ENCODE measurements around the gene IL13RA1. TPM values are rescaled to one million over a fixed set of nuclear protein-coding genes. Genes with fewer than 3 reads are reported as not detected.

The IL13RA1 gene
- total RNA-seq, 1 experiment from 2014 or later = 7.2 TPM

GRCh38 chrX:118823263-118824172, 96.1 kb downstream of the IL13RA1 start, which contains the start of gene ZCCHC12:
ZCCHC12 (plus strand) TSS chrX:118823824; CDS start chrX:118825245, 1,421 bp downstream.
- H3K27ac ChIP-seq (ENCODE audit: low read depth, low read length, poor library complexity, severe bottlenecking) = no peak within 1 kb of the TSS
- ChIA-PET CTCF (interaction anchor here (0.8 kb wide), 1 partner anchor 243 kb away, joined by 3 read pairs; no protein-coding TSS in a partner anchor), POLR2A (ENCODE audit: low non-redundant PET) (interaction anchor here (0.6 kb wide), 1 partner anchor 78 kb away, joined by 3 read pairs; no protein-coding TSS in a partner anchor)
- no TSS peak for BruUV-seq (replicated peaks)
- peak within 1 kb of the TSS; percentile 36 for H3K4me3 ChIP-seq (ENCODE audit: low read depth, low read length, poor library complexity, severe bottlenecking)
- H3K27me3 ChIP-seq (replicated peaks; ENCODE audit: insufficient read depth, low read depth, low read length, poor library complexity) = no peaks in the 10 kb centered on the region
- peak; percentile 84 for DNase-seq (ENCODE audit: low spot score)
- no peak for TF ChIP-seq EZH2 (IDR thresholded peaks at IDR 0.05; ENCODE audit: borderline replicate concordance, low read depth, low read length, poor library complexity, severe bottlenecking)
- TF ChIP-seq, protein P1, sequence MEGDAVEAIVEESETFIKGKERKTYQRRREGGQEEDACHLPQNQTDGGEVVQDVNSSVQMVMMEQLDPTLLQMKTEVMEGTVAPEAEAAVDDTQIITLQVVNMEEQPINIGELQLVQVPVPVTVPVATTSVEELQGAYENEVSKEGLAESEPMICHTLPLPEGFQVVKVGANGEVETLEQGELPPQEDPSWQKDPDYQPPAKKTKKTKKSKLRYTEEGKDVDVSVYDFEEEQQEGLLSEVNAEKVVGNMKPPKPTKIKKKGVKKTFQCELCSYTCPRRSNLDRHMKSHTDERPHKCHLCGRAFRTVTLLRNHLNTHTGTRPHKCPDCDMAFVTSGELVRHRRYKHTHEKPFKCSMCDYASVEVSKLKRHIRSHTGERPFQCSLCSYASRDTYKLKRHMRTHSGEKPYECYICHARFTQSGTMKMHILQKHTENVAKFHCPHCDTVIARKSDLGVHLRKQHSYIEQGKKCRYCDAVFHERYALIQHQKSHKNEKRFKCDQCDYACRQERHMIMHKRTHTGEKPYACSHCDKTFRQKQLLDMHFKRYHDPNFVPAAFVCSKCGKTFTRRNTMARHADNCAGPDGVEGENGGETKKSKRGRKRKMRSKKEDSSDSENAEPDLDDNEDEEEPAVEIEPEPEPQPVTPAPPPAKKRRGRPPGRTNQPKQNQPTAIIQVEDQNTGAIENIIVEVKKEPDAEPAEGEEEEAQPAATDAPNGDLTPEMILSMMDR (conservative IDR thresholded peaks at IDR 0.05; ENCODE audit: low read depth, low read length) = no peak
- no peaks in the 10 kb centered on the region for H3K4me1 ChIP-seq (ENCODE audit: insufficient read depth, low read length, poor library complexity, severe bottlenecking)
- peaks cover 4% of the 10 kb centered on the region for H3K9me3 ChIP-seq (ENCODE audit: low read depth, low read length, poor library complexity, severe bottlenecking)
- H3K36me3 ChIP-seq (ENCODE audit: insufficient read depth, low read length, poor library complexity, severe bottlenecking) = no peaks in the 10 kb centered on the region
- intact Hi-C loops (cut with micrococcal nuclease; ENCODE audit: unreplicated experiment) = no loop called here

GRCh38 chrX:118824173-118824730, 96.8 kb downstream of the IL13RA1 start:
- intact Hi-C loops (cut with micrococcal nuclease; ENCODE audit: unreplicated experiment) = no loop called here
- peaks cover under 1% of the 10 kb centered on the region for H3K27me3 ChIP-seq (replicated peaks; ENCODE audit: insufficient read depth, low read depth, low read length, poor library complexity)
- TF ChIP-seq EZH2 (IDR thresholded peaks at IDR 0.05; ENCODE audit: borderline replicate concordance, low read depth, low read length, poor library complexity, severe bottlenecking) = no peak
- BruUV-seq (replicated peaks) = no TSS peak
- DNase-seq (ENCODE audit: low spot score) = no peak
- CTCF ChIA-PET = no interaction called here
- no peaks in the 10 kb centered on the region for H3K4me1 ChIP-seq (ENCODE audit: insufficient read depth, low read length, poor library complexity, severe bottlenecking)
- H3K9me3 ChIP-seq (ENCODE audit: low read depth, low read length, poor library complexity, severe bottlenecking) = peaks cover 4% of the 10 kb centered on the region
- H3K36me3 ChIP-seq (ENCODE audit: insufficient read depth, low read length, poor library complexity, severe bottlenecking) = no peaks in the 10 kb centered on the region
- POLR2A ChIA-PET (ENCODE audit: low non-redundant PET) = no interaction called here
- peak overlapping the region; percentile 36 for H3K4me3 ChIP-seq (ENCODE audit: low read depth, low read length, poor library complexity, severe bottlenecking)
- H3K27ac ChIP-seq (ENCODE audit: low read depth, low read length, poor library complexity, severe bottlenecking) = no peak overlapping the region

- ChIA-PET POLR2A (ENCODE audit: low non-redundant PET) (no interaction called here), CTCF (no interaction called here)
- no peaks in the 10 kb centered on the region for H3K4me1 ChIP-seq (ENCODE audit: insufficient read depth, low read length, poor library complexity, severe bottlenecking)
- DNase-seq (ENCODE audit: low spot score) = no peak
- intact Hi-C loops (cut with micrococcal nuclease; ENCODE audit: unreplicated experiment) = no loop called here
- H3K27me3 ChIP-seq (replicated peaks; ENCODE audit: insufficient read depth, low read depth, low read length, poor library complexity) = peaks cover 2% of the 10 kb centered on the region
- no peak overlapping the region for H3K27ac ChIP-seq (ENCODE audit: low read depth, low read length, poor library complexity, severe bottlenecking)
- H3K36me3 ChIP-seq (ENCODE audit: insufficient read depth, low read length, poor library complexity, severe bottlenecking) = no peaks in the 10 kb centered on the region
- no peak overlapping the region for H3K4me3 ChIP-seq (ENCODE audit: low read depth, low read length, poor library complexity, severe bottlenecking)
- peaks cover 4% of the 10 kb centered on the region for H3K9me3 ChIP-seq (ENCODE audit: low read depth, low read length, poor library complexity, severe bottlenecking)
- no TSS peak for BruUV-seq (replicated peaks)
- TF ChIP-seq, protein P1 (conservative IDR thresholded peaks at IDR 0.05; ENCODE audit: low read depth, low read length) = no peak
- no peak for TF ChIP-seq EZH2 (IDR thresholded peaks at IDR 0.05; ENCODE audit: borderline replicate concordance, low read depth, low read length, poor library complexity, severe bottlenecking)
Observed at GRCh38 chrX:118825227-118825626, 97.8 kb downstream of the IL13RA1 start.
